HG02642 (cell line): ENCODE measurements around the gene C14orf132.
"Not testable (repeated sequence)": the region's sequence is repeated elsewhere in the genome, so short reads cannot be mapped to it uniquely, and the experiment has no call there.

Experiments
- ATAC-seq: cut with Tn5 transposase; IDR thresholded peaks from one replicate; pipeline ENCODE4 v1.9.1; 2021; ENCODE audit warnings: mild to moderate bottlenecking; ENCODE audit not compliant: unreplicated experiment, poor library complexity

C14orf132 gene

DNA sequence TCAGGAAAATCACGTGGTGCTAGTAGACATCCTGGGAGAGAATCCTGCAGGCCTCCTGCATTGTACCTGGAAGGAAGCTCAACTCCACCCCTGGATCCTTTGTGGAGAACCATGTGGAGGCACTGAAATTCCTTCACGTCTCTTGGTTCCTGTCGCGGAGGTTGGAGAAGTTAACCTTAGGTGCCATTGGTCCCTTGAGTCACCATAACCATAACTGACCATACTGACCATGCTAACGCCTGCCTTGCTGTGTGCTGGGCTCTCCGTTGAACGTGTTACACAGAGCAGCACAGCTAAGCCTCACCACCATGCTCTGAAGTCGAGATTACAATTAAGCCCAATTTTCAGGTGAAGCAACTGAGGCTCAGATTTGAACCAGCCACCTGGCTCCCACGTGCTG is 18.6 kb downstream of the C14orf132 start:
- no peak for ATAC-seq

DNA sequence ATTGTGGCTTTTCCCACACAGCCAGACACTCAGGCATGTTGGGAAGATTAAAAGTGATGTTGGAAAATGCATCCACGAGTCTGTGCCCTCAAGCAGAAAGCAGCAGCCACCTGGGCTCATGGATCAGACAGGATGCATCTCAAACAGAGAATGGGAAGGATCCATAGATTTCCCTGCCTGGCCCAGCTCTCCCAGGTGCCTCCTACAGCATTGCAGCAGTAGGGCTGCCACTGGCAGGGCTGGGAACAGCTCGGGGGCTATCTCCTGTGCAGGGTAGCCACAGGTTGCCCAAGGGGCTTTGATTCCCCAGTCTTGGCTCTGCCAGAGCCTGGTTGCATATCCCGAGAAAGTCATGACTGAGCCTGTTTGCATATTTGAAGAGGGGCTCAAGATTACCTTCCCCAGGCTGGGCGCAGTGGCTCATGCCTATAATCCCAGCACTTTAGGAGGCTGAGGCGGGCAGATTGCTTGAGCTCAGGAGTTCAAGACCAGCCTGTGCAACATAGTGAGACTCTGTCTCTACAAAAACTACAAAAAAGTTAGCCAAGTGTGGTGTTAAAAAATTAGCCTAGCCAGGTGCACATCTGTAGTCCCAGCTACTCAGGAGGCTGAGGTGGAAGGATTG is 19.5 kb downstream of the C14orf132 start:
- no peak for ATAC-seq

DNA sequence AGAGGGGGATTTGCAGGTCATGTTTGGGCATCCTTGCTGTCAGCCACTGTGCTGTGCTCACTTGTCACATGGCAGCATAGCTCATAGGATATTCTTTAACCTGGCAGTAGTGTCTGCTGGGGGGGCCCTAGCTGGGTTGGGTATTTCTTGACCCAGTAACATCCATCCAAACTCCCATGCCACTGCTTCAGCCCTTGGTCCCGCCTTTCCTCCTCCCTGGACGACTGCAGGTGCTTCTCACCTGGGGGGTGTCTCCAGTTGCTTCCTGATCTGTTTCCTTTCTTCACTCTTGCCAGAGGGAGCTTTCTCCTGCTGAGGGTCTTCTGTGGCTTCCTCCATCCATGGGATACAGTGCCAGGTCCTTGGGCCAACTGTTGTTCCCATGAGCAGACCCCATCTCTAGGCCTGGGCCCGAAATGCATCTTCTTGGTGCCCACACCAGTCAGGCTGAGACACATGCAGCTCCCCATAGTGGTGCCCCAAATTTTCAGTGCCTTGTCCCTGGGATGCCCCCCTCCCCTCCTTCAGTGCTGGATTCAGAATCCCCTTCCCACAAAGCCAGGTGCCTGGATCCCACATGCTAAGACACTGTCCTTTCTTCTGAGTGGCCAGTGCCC is 20.5 kb downstream of the C14orf132 start:
- ATAC-seq: no peak

DNA sequence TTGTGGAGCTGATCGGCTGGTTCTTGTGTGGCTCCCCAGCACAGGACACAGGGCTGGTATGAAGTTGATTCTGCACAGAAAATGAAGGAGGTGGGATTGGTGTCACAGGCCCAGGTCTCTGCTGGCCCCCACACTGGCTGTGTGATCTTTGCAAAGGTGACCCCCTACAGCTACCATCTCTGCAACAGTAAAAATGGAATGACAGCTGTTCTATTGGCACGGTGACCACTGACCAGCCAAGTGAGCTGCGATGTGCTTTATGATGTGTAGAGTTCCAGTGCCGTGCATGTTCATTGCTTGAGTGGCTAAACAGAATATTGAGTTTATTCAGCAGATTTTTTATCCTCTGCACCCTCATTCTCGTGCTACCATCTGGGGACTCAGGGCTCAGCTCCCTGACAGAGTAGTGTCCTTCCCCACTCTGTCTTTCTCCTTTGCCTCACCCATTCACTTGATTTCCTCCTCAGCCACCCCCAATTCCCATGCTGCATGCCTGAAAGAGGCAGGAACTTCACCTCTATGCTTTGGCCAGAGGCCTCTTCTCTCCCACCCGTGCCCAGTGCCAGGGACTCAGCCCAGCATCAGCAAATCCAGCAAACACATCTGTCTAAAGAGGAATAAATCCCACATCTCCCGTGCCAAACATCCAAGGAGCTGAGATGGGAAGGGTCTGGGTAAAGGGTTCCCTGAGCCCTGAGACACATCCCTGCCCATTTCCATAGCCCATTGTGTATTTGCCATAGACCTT is 21.2 kb downstream of the C14orf132 start:
- ATAC-seq: no peak

DNA sequence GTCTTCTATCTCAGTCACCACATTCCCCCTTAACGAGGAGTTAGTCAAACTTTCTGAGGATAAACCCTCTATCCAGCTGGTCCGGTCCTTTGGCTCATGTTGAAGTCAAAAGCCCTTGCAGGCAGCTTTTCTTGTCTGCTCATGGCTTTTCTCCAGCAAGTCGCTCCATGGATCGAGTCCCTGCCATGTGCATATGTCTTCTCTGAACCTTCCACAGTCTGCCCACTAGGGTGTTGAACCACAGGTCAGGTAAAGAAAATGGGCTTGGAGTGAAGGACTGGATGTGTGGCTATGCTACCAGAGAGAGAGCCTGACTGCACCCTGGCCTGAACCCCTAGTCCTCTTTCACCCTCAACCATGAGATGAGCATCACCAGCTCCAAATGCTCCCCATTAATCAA is 22.8 kb downstream of the C14orf132 start:
- no peak for ATAC-seq

DNA sequence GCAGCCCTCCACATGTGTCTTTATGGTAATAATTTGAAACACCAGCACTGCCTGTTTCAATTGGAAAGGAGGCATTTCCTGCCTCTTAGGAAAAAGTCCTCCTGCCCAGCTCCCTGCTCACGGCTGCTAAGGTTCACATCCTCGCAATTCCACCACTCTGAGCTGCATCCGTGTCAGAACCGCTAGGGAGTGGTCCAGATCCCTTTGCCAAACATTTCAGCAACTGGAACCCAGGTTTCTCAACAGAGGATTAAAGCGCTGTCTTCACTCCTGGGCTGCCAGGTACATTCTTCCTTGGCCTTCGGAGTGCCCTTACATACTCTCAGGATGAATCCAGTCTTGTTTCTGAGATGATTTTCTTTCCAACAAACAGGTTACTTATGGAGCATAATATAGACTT is 23.3 kb downstream of the C14orf132 start:
- ATAC-seq: no peak

DNA sequence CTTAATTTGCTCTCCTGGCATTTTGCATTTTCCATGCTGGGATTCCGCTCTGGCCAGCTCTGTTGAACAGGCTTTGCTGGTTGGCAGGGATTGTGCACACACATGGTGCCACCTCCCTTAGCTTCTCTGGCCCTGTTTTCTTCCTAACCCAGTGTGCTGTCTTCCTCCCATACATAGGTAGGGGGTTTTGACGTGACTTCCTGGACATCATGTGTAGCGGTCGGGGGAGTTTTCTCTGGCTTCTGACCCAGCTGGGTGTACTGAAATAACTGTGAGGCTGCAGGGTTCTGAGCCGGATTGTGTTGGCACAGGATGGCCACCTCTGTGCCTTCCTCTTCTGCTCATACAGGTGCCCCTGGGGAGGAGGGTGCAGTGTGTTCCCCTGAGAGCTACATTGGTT is 25.7 kb downstream of the C14orf132 start:
- no peak for ATAC-seq

DNA sequence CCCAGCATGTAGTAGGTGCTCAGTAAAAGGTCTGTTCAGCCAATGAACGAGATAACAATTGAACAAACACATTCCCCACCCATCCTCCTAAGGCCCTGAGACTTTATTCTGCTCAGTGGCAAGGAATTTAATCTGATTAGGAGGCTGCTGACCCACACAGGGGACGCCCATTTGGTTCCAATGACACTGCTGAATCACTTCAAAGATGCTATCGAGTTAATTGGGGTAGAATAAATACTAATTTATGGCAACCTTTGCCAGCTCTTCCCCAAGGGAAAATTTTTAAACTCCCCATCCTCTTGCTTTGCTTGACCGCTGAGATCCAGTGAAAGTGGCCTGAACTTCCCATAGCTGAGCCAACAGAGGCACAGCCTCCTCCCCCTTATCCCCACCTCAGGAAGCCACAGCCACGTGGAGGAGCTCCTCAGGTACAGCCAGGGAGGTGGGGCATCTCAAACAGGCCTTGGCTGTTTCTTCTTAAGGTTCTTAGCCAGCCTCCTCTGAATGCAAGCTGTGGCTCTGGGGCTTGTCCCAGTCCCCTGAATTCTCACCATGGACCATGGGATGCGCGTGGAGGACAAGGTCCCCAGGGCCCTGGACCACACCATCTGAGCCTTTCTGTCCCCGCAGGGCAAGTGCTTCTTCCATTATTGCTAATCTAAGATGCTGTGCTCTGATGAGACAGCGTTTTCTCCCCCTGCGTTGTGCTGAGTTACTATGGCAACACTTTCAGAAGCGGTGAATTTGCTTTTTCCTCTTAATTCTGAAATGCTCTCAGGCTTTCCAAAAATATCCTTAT is 26.7 kb downstream of the C14orf132 start:
- ATAC-seq: no peak

DNA sequence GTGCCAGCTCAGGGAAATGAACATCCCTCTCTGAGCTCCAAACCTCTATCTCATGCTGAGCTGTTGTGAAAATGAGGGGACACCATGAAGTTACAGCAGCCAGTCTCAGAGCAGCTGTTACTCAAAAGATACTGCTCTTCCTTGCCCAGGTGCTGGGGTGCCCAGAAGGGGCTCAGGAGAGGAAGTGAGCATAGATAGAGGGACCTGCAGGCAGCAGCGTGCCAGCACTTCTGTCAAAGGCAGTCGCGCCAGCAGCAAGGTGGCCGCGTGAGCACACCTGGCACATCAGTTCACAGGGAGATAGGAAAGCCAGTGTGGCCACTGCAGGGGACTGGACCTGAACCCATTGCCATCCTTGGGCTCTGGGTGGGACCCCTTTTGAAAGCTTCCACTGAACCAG is 27.8 kb downstream of the C14orf132 start:
- ATAC-seq: no peak

DNA sequence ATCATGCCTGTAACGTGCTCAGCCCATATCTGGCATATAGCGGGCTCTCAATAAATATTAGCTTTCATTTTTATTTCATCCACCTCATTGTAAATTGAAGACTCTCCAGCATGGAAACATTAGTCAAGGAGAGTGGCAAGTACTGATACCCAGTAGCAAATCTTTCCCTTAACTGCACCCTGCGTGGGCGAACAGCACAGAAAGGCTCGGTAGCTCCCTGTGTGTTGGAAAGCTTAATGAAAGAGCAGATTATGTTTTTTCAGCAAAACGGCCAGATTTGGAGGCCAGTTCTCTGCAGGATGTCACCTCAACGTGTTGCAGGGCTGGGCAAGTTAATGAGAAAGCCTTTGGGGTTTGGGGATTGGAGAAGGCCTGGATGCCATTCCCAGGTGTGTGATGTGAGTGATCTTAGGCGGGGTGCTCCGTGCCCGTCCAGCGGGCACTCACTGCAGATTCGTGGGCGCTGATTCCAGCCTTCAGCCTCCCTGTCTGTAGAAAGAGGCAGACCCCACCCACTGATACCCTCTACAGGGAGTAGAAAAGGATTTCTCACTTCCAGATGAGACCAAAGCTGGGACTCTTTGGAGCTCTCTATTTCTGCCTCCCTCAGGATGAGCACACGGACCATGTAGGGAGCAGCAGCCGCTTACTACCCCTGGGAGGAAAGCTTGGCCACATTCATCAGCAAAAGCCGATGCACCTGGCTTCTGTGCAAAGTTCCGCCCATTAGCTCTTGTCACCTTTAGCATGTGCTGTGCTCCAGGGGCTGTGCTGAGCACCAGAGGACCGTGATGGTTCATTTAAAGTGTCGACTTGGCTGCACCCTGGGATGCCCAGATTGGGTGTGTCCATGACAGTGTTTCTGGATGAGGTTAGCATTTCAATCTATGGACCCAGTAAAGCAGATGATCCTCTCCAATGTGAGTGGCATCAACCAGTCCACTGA is 29.1 kb downstream of the C14orf132 start:
- no peak for ATAC-seq

DNA sequence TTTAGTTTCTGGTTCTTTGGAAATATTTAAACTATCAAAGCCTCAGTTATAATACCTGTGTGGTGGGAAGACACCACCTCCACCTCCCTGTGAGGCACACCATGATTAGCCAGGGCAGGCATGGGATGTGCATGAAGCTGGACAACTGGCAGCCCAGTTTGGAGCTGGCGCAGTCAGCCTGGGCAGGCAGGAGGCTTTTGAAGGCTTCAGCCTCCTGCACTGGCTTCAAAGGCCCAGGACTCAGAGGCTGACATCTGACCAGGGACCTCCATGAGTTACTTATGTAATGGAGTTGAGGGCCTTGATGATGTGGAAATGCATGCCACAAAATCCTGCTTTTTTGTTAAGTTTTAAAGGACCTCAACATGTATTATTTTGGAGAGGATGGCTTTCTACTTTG is 30.3 kb downstream of the C14orf132 start:
- ATAC-seq: no peak

DNA sequence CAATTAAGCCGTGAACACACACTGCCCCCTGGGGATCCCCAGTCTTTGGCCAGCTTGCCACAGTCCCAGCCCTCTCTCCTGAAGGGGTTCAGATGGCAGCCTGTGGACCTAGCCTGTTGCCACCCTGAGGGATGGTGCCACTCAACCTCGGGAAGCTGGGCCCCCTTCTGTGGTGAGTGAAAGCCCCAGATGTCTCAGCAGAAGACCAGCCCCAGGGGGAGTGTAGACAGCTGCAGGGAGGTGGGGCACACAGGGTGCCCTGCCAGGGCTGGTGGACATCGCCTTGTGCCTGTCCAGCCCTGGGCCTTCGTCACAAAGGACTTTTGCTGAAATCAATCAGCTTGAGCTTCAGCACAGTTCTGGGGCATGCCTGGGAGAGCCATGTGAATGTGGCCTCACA is 32.4 kb downstream of the C14orf132 start:
- ATAC-seq: no peak

DNA sequence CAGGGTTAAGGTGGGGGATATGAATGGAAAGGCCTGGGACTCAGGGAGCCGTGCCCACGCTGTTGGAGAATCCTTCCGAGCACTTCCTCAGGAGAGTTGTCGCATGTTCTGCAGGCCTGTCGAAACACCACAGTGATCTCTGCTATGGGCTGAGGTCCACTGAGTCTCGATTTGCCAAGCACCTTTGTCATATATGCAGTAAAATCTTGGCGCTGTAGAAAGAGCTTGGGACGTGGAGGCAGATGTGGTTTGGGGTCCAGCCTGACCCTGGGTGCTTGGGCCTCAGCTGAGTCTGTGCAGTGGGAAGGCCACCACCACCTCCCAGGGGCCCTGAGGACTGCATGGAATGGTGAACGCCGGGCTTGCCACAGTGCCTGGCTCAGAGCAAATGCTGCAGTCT is 32.9 kb downstream of the C14orf132 start:
- no peak for ATAC-seq

DNA sequence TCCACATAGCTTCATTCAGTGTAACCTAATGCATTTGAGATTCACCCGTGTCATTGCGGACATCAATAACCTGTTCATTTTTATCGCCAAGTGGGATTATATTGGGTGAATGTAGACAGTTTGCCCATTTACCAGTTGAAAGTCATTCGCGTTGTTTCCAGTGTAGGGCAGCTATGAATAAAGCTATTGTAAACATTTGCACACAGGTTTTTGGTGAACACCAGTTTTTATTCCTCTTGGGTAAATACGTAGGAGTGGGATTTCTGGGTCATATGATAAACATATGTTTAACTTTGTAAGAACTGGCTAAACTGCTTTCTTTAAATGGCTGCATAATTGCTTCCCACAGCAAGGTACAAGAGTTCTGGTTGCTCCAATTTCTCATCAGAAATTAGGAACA is 33.6 kb downstream of the C14orf132 start:
- ATAC-seq: no peak

DNA sequence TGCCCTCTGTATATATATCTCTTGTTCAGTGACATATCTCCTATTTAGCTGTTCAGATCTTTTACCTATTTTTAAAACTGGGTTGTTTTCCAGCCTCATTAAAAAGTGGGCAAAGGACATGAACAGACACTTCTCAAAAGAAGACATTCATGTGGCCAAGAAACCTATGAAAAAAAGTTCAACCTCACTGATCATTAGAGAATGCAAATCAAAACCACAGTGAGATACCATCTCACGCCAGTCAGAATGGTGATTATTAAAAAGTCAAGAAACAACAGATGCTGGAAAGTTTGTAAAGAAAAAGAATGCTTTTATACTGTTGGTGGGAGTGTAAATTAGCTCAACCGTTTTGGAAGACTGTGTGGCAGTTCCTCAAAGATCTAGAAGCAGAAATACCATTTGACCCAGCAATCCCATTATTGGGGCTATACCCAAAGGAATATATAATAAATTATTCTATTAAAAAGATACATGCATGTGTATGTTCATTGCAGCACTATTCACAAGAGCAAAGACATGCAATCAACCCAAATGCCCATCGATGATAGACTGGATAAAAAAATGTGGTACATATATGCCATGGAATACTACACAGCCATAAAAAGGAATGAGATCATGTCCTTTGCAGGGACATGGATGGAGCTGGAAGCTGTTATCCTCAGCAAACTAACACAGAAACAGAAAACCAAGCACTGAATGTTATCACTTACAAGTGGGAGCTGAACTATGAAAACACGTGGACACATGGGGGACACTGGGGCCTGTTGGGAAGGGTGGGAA is 34.3 kb downstream of the C14orf132 start:
- not testable (repeated sequence) for ATAC-seq

DNA sequence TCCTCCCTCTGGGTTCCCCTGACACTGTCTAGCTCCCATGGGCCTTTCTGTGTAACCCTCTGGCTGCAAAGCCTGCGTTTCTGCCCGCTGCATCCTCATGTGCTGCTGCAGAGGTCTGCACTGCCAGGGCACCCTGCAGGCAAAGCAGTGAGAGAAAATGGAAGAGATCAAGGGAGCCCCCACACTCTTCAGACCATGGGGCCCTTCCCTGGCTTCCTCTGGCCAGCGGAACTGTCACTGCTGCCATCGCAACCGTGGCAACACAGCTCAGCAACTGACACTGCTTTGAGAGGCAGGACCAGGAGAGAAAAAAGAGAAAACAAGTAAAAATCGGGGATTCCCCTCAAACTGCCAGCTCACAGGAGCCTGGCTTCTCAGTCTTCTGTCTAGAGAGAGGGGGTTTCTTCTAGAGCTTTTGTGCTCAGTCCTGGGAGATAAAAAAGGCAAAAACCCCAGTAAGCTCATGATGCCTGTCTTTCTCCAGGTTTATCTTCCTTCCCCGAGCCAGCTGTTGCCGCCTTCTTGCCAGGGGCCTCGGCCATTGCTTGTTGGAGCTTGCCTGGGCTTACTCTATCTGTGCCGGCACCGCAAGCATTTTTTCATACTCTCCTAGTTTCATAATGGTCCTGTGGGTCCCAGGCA is 38.9 kb downstream of the C14orf132 start:
- ATAC-seq: no peak

DNA sequence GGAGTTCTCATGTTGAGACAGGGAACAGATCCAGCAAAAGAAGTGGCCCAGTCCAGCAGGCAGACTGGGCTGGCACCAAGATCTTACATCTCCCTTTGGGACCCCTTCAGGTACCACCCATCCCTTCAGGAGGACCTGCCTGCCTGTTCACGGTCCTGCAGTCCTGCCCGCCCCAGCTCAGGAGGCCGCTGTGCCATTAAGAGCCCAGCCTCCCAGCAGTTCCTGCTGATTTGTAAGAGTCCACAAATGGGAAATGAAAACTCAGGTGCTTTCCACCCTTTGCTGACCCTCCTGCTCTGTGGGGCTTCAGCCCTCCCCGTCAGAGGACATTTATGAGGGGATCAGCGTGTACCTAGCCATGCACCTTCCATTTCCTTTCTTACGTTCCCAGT is 39.5 kb downstream of the C14orf132 start:
- no peak for ATAC-seq

DNA sequence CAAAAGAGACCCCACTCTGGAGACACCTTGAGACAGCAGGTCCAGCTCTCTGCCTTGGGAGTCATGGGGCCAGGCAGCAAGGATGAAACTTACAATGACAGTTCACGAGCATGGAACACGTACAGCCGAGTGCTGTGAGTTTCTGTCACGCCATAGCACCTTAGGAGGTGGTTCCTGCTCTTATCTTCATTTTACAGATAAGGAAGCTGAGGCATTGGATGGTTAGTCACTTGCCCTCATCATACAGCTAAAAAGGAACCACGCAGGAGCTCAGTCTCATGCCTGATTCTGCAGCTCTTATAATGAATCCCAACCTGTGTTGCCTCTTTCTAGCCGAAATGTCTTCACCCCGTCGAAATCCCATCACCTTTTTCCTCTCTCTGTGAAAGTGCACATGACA is 39.9 kb downstream of the C14orf132 start:
- no peak for ATAC-seq

DNA sequence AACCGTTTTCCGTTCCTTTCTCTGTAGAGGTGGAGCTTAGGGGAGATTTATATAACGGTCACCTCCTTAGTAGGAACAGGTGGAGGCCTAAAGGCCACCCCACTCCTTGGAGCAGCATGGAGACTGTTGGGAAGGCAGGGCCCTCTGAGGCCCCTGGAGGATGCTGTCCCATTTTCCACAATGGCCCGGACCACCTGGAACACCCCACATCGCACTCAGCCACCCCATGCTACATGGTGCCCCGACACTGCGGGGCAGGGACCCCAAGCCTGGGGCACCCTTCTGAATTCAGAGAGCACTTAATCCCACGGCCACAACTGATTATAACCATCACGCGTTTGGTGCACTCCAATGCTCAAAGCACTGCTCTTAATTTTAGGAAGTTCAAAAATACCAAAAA is 41.4 kb downstream of the C14orf132 start:
- ATAC-seq: no peak
